Natural killer cell (primary cell): Measurements from ENCODE around the gene RFT1. TPM values are rescaled to one million over a fixed set of nuclear protein-coding genes. Genes with fewer than 3 reads are reported as not detected.

ENCODE experiments used
- ATAC-seq, 3 donors: fragments of 150-1000 bp in 2 of 3; fragments of 200-7000 bp in 1 of 3; cut with Tn5 transposase; 1 replicate in 1 of 3; 2 replicates in 2 of 3; pipeline ENCODE4 v1.10.0; 2021; ENCODE audit warnings: mild to moderate bottlenecking in 2 of 3, moderate library complexity in 2 of 3
- DNase-seq, 2 donors: peaks; one replicate each; pipeline versions ENCODE4 v3.0.0 to v3.0.0-alpha.2; 2013 to 2021; ENCODE audit warnings: mixed read lengths in 1 of 2
- H3K27ac ChIP-seq: one replicate; pipeline ENCODE4 v1.5.1; 2013; ENCODE audit warnings: mild to moderate bottlenecking, low read length
- H3K27me3 ChIP-seq: one replicate; pipeline ENCODE4 v1.6.1; 2013; ENCODE audit warnings: low read length; ENCODE audit not compliant: control insufficient read depth, insufficient read depth
- H3K36me3 ChIP-seq: one replicate; pipeline ENCODE4 v1.6.1; 2013; ENCODE audit warnings: low read length; ENCODE audit not compliant: control insufficient read depth, insufficient read depth
- H3K4me1 ChIP-seq: one replicate; pipeline ENCODE4 v1.6.1; 2013; ENCODE audit warnings: low read length; ENCODE audit not compliant: control insufficient read depth, insufficient read depth
- H3K4me3 ChIP-seq: one replicate; pipeline ENCODE4 v1.5.1; 2013; ENCODE audit warnings: low read length
- H3K9me3 ChIP-seq: one replicate; pipeline ENCODE4 v1.6.1; 2013; ENCODE audit warnings: low read length; ENCODE audit not compliant: control insufficient read depth, insufficient read depth
- H3K27ac Mint-ChIP-seq, 2 donors: one replicate each; pipeline ENCODE4 v1.8.0; 2022; ENCODE audit warnings: mild to moderate bottlenecking in 2 of 2, mixed read lengths in 2 of 2, moderate library complexity in 1 of 2
- H3K27me3 Mint-ChIP-seq, 2 donors: one replicate each; pipeline ENCODE4 v1.8.0; 2022; ENCODE audit warnings: low read depth in 2 of 2, mixed read lengths in 2 of 2
- H3K36me3 Mint-ChIP-seq: one replicate; pipeline ENCODE4 v1.8.0; 2022; ENCODE audit warnings: mixed read lengths
- H3K4me1 Mint-ChIP-seq, 2 donors: one replicate each; pipeline ENCODE4 v1.8.0; 2022; ENCODE audit warnings: mixed read lengths in 2 of 2
- H3K4me3 Mint-ChIP-seq: one replicate; pipeline ENCODE4 v1.8.0; 2022; ENCODE audit warnings: mild to moderate bottlenecking, moderate library complexity, mixed read lengths
- H3K9me3 Mint-ChIP-seq, 2 donors: one replicate each; pipeline ENCODE4 v1.8.0; 2022; ENCODE audit warnings: mixed read lengths in 2 of 2
- whole genome bisulfite sequencing: methylation state at CpG from one replicate; pipeline ENCODE4 v1.1.7; 2013; ENCODE audit warnings: missing lambda C conversion rate; ENCODE audit not compliant: insufficient coverage; 5-methylcytosine and 5-hydroxymethylcytosine counted together
- intact Hi-C: fragments of 100-400 bp; cut with micrococcal nuclease; formaldehyde crosslinking; loops from one replicate; pipeline ENCODE4 v1.14.2; 2022
- total RNA-seq, 4 donors: library from RNA; stranded (reverse); fragments of 120-200 nt in 1 of 4; gene quantifications; one replicate each; pipeline versions ENCODE4 v1.2.3 to v1.2.4, GENCODE V29; 2013 to 2022
- TF ChIP-seq, protein P1 (sequence below): fragments of 200-600 bp; IDR thresholded peaks from one replicate; pipeline ENCODE4 v1.8.0; 2022; ENCODE audit warnings: antibody characterized with exemption

Gene RFT1
- total RNA-seq, 3 donors from 2014 or later (not counting 1 experiment from before 2014, with no cell fraction given): 13.3 to 17.2 (median 14.1) TPM

- TF ChIP-seq, protein P1, sequence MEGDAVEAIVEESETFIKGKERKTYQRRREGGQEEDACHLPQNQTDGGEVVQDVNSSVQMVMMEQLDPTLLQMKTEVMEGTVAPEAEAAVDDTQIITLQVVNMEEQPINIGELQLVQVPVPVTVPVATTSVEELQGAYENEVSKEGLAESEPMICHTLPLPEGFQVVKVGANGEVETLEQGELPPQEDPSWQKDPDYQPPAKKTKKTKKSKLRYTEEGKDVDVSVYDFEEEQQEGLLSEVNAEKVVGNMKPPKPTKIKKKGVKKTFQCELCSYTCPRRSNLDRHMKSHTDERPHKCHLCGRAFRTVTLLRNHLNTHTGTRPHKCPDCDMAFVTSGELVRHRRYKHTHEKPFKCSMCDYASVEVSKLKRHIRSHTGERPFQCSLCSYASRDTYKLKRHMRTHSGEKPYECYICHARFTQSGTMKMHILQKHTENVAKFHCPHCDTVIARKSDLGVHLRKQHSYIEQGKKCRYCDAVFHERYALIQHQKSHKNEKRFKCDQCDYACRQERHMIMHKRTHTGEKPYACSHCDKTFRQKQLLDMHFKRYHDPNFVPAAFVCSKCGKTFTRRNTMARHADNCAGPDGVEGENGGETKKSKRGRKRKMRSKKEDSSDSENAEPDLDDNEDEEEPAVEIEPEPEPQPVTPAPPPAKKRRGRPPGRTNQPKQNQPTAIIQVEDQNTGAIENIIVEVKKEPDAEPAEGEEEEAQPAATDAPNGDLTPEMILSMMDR: no peak
- intact Hi-C loops: no loop called here
- DNase-seq: no peak
Measured at GRCh38 chr3:53079147-53079546, 51.1 kb downstream of the RFT1 start.

DNA sequence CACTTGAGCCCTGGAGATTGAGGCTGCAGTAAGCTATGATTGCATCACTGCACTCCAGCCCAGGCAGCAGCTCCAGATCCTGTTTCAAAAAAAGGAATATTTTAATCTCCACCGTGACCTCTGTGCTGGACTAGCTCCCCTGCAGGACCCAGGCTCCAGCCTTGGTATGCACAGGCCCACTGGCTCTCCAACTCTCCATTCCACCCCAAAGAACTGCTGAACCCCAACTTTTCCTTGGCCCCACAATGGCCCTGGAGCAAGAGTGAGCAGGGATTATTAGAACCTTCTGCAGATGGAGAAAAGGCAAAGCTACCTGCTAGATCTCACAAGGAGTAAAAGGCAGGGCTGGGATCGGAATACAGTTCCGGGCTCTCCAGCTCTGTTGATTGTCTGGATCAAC is 51.6 kb downstream of the RFT1 start:
- Mint-ChIP-seq H3K27ac (no peak overlapping the region), H3K9me3 (no peaks in the 10 kb centered on the region), H3K27me3 (no peaks in the 10 kb centered on the region), H3K4me3 (no peak overlapping the region), H3K36me3 (no peaks in the 10 kb centered on the region), H3K4me1 (peaks cover 0 to 13% of the 10 kb centered on the region in 2 donors)
- WGBS: 98% methylated on average over 3 of the region's 3 CpGs
- no peaks in the 10 kb centered on the region for H3K36me3 ChIP-seq
- no peak overlapping the region for H3K27ac ChIP-seq
- peaks cover under 1% of the 10 kb centered on the region for H3K4me1 ChIP-seq
- no peaks in the 10 kb centered on the region for H3K9me3 ChIP-seq
- intact Hi-C loops: no loop called here
- TF ChIP-seq, protein P1: no peak
- H3K27me3 ChIP-seq: no peaks in the 10 kb centered on the region
- DNase-seq: no peak
- H3K4me3 ChIP-seq: no peak overlapping the region
- no peak for ATAC-seq

More at GRCh38 chr3:53079147-53079546, 51.1 kb downstream of the RFT1 start:
- Histone ChIP-seq H3K27me3 (no peaks in the 10 kb centered on the region), H3K4me3 (no peak overlapping the region), H3K36me3 (no peaks in the 10 kb centered on the region), H3K4me1 (no peaks in the 10 kb centered on the region), H3K27ac (no peak overlapping the region), H3K9me3 (no peaks in the 10 kb centered on the region)
- H3K9me3 Mint-ChIP-seq: no peaks in the 10 kb centered on the region
- 95% methylated on average over 6 of the region's 6 CpGs for WGBS
- no peaks in the 10 kb centered on the region for H3K27me3 Mint-ChIP-seq
- ATAC-seq: no peak
- no peak overlapping the region for H3K27ac Mint-ChIP-seq
- H3K4me1 Mint-ChIP-seq: peaks cover 0 to 13% of the 10 kb centered on the region in 2 donors
- no peak overlapping the region for H3K4me3 Mint-ChIP-seq
- no peaks in the 10 kb centered on the region for H3K36me3 Mint-ChIP-seq

GRCh38 chr3:53077476-53078220 is 52.6 kb downstream of the RFT1 start:
- H3K4me3 ChIP-seq: no peak overlapping the region
- no peak overlapping the region for H3K27ac ChIP-seq
- H3K27me3 Mint-ChIP-seq: no peaks in the 10 kb centered on the region
- intact Hi-C loops: no loop called here
- DNase-seq (no peak), ATAC-seq (no peak)
- WGBS: 95% methylated on average over 10 of the region's 10 CpGs
- no peaks in the 10 kb centered on the region for H3K36me3 ChIP-seq
- peaks cover 9 to 23% of the 10 kb centered on the region in 2 donors for H3K4me1 Mint-ChIP-seq
- H3K27me3 ChIP-seq: no peaks in the 10 kb centered on the region
- TF ChIP-seq, protein P1: no peak
- H3K27ac Mint-ChIP-seq: no peak overlapping the region
- no peaks in the 10 kb centered on the region for H3K9me3 Mint-ChIP-seq
- no peak overlapping the region for H3K4me3 Mint-ChIP-seq
- H3K36me3 Mint-ChIP-seq: no peaks in the 10 kb centered on the region
- H3K9me3 ChIP-seq: no peaks in the 10 kb centered on the region
- peaks cover 11% of the 10 kb centered on the region for H3K4me1 ChIP-seq

GRCh38 chr3:53075743-53076140 is 54.5 kb downstream of the RFT1 start:
- DNase-seq: no peak
- peaks cover 14 to 29% of the 10 kb centered on the region in 2 donors for H3K4me1 Mint-ChIP-seq
- Histone ChIP-seq H3K27ac (no peak overlapping the region), H3K36me3 (no peaks in the 10 kb centered on the region), H3K4me1 (peaks cover 25% of the 10 kb centered on the region), H3K27me3 (no peaks in the 10 kb centered on the region), H3K9me3 (no peaks in the 10 kb centered on the region), H3K4me3 (no peak overlapping the region)
- H3K4me3 Mint-ChIP-seq: no peak overlapping the region
- H3K36me3 Mint-ChIP-seq: no peaks in the 10 kb centered on the region
- peak overlapping the region in 1 of 2 donors; percentile 33 for H3K27ac Mint-ChIP-seq
- 83% methylated on average over 3 of the region's 3 CpGs for WGBS
- intact Hi-C loops: no loop called here
- ATAC-seq: no peak
- no peaks in the 10 kb centered on the region for H3K9me3 Mint-ChIP-seq
- TF ChIP-seq, protein P1: no peak
- no peaks in the 10 kb centered on the region for H3K27me3 Mint-ChIP-seq
